Iris pigment epithelial cell (primary cell): Measurements from ENCODE around the gene MYO5B.
"Not testable (repeated sequence)": the region's sequence is repeated elsewhere in the genome, so short reads cannot be mapped to it uniquely, and the experiment has no call there.

ENCODE experiments used
- DNase-seq: peaks from one replicate; pipeline ENCODE4 v3.0.0-alpha.2; 2011; ENCODE audit warnings: low read depth

MYO5B gene

GRCh38 chr18:49795612-49796552 lies 399.1 kb downstream of the MYO5B start:
- DNase-seq = peak; percentile 49

- no peak for DNase-seq
These were observed 400.2 kb downstream of the MYO5B start for GRCh38 chr18:49794743-49795142.

- not testable (repeated sequence) for DNase-seq
These were observed 405.3 kb downstream of the MYO5B start for GRCh38 chr18:49789560-49790134.

- peak; percentile 63 for DNase-seq
These were observed 406.5 kb downstream of the MYO5B start for GRCh38 chr18:49788327-49788898.

GRCh38 chr18:49786019-49786720 lies 408.8 kb downstream of the MYO5B start:
- no peak for DNase-seq

- DNase-seq = peak; percentile 42
These were observed 410.3 kb downstream of the MYO5B start for GRCh38 chr18:49784427-49785185.

- DNase-seq = not testable (repeated sequence)
These were observed 411.3 kb downstream of the MYO5B start for GRCh38 chr18:49783631-49784030.

- DNase-seq = peak; percentile 77
These were observed 416.0 kb downstream of the MYO5B start for GRCh38 chr18:49778826-49779465.
